Renal cortex interstitium (tissue), 15 donors: ENCODE data around the gene ACKR4. TPM values are rescaled to one million over a fixed set of nuclear protein-coding genes. Genes with fewer than 3 reads are reported as not detected.
"Not testable (repeated sequence)": the region's sequence is repeated elsewhere in the genome, so short reads cannot be mapped to it uniquely, and the experiment has no call there.

Source experiments
- DNase-seq, 11 donors: peaks; one replicate each; pipeline ENCODE4 v3.0.0-alpha.2; 2013; ENCODE audit warnings: low read depth in 9 of 11, low spot score in 4 of 11; ENCODE audit errors: extremely low read depth in 1 of 11
- long read RNA-seq, 16 experiments: transcript quantifications; one replicate each; lab custom pipeline, GENCODE V29; 2026
- polyA plus RNA-seq, 3 donors: library from polyadenylated mRNA; unstranded; fragments of 120-200 nt; gene quantifications; one replicate each; pipeline ENCODE4 v1.2.1, GENCODE V29; 2013; ENCODE audit not compliant: insufficient read length in 3 of 3

The ACKR4 gene
- 1 to 10 TPM; 1.1 to 2.2 (median 2.1) TPM for polyA plus RNA-seq
- long read RNA-seq, donor 1, partial matches to known transcripts = 0 of 1 reads
- long read RNA-seq, donor 1, other reads (novel, unspliced or antisense) = 0 of 1 reads
- long read RNA-seq, donor 2 = 0 reads
- long read RNA-seq, donor 3, partial matches to known transcripts = 9 of 9 reads
- long read RNA-seq, donor 3, other reads (novel, unspliced or antisense) = 0 of 9 reads
- long read RNA-seq, donor 4 = 0 reads
- long read RNA-seq, donor 5 = 0 reads
- long read RNA-seq, donor 6 = 0 reads
- long read RNA-seq, donor 7, partial matches to known transcripts = 0 of 1 reads
- long read RNA-seq, donor 7, other reads (novel, unspliced or antisense) = 0 of 1 reads
- long read RNA-seq, donor 8, partial matches to known transcripts = 0 of 1 reads
- long read RNA-seq, donor 8, other reads (novel, unspliced or antisense) = 0 of 1 reads
- long read RNA-seq, donor 9 = 0 reads
- long read RNA-seq, donor 10 = 0 reads
- long read RNA-seq, donor 11 = 0 reads
- long read RNA-seq, donor 12 = 0 reads
- long read RNA-seq, donor 13, partial matches to known transcripts = 12 of 14 reads
- long read RNA-seq, donor 13, other reads (novel, unspliced or antisense) = 0 of 14 reads
- long read RNA-seq, donor 14, partial matches to known transcripts = 0 of 2 reads
- long read RNA-seq, donor 14, other reads (novel, unspliced or antisense) = 0 of 2 reads
- long read RNA-seq, donor 15 = 0 reads
- long read RNA-seq, donor 16, partial matches to known transcripts = 0 of 4 reads
- long read RNA-seq, donor 16, other reads (novel, unspliced or antisense) = 0 of 4 reads

GRCh38 chr3:132596816-132597433 lies at the start of gene ACKR4:
ACKR4 (plus strand) TSS chr3:132597270; CDS start chr3:132600398, 3,128 bp downstream.
- no peak for DNase-seq

GRCh38 chr3:132549169-132549568 lies 47.9 kb upstream of the ACKR4 start:
- no peak for DNase-seq

- DNase-seq = no peak
Observed at GRCh38 chr3:132549890-132550578, 47.0 kb upstream of the ACKR4 start.

- no peak for DNase-seq
Observed at GRCh38 chr3:132550579-132551305, 46.3 kb upstream of the ACKR4 start.

- no peak for DNase-seq
Observed at GRCh38 chr3:132553826-132554225, 43.2 kb upstream of the ACKR4 start.

- DNase-seq = no peak
Observed at GRCh38 chr3:132554437-132554836, 42.6 kb upstream of the ACKR4 start.

GRCh38 chr3:132555306-132556035 lies 41.6 kb upstream of the ACKR4 start:
- DNase-seq = no peak

GRCh38 chr3:132556036-132556386 lies 41.1 kb upstream of the ACKR4 start:
- DNase-seq = not testable (repeated sequence)

- no peak for DNase-seq
Observed at GRCh38 chr3:132556508-132557159, 40.4 kb upstream of the ACKR4 start.

GRCh38 chr3:132561003-132561402 lies 36.1 kb upstream of the ACKR4 start:
- DNase-seq = no peak

GRCh38 chr3:132563420-132564069 lies 33.5 kb upstream of the ACKR4 start:
- no peak for DNase-seq

GRCh38 chr3:132564070-132564465 lies 33.0 kb upstream of the ACKR4 start:
- no peak for DNase-seq

- DNase-seq = no peak
Observed at GRCh38 chr3:132568422-132568821, 28.6 kb upstream of the ACKR4 start.

- no peak for DNase-seq
Observed at GRCh38 chr3:132569153-132569552, 27.9 kb upstream of the ACKR4 start.

- no peak for DNase-seq
Observed at GRCh38 chr3:132569580-132569979, 27.5 kb upstream of the ACKR4 start.

- DNase-seq = no peak
Observed at GRCh38 chr3:132570016-132570415, 27.1 kb upstream of the ACKR4 start.

- no peak for DNase-seq
Observed at GRCh38 chr3:132573797-132574211, 23.3 kb upstream of the ACKR4 start.
